Measurements from ENCODE around the gene NOLC1. TPM values are rescaled to one million over a fixed set of nuclear protein-coding genes. Genes with fewer than 3 reads are reported as not detected.

The NOLC1 gene
- total RNA-seq, 1 experiment from 2014 or later = 151 TPM

- DNase-seq (ENCODE audit: extremely low read depth, low read depth) = no peak
Observed at GRCh38 chr10:102196893-102197292, 44.7 kb downstream of the NOLC1 start.

- DNase-seq (ENCODE audit: extremely low read depth, low read depth) = no peak
Observed at GRCh38 chr10:102198027-102198426, 45.8 kb downstream of the NOLC1 start.

- DNase-seq (ENCODE audit: extremely low read depth, low read depth) = no peak
Observed at GRCh38 chr10:102200751-102201640, 48.8 kb downstream of the NOLC1 start.

GRCh38 chr10:102202386-102202785 is 50.2 kb downstream of the NOLC1 start:
- no peak for DNase-seq (ENCODE audit: extremely low read depth, low read depth)

GRCh38 chr10:102208311-102209035 is 56.3 kb downstream of the NOLC1 start:
- DNase-seq (ENCODE audit: extremely low read depth, low read depth) = no peak

GRCh38 chr10:102211615-102212299 is 59.6 kb downstream of the NOLC1 start:
- DNase-seq (ENCODE audit: extremely low read depth, low read depth) = no peak

Other genes starting within 250 kb of the NOLC1 start
- 6.6 and 7.9 TPM in 2 replicates for gene ARMH3, start 96.2 kb upstream of the NOLC1 start, total RNA-seq (2014; rRNA removed; shearing (Covaris generic))
- gene HPS6, start 87.0 kb upstream of the NOLC1 start, total RNA-seq (2014; rRNA removed; shearing (Covaris generic)) = 16.7 and 19.5 TPM in 2 replicates
- gene LDB1, start 32.0 kb upstream of the NOLC1 start, total RNA-seq (2014; rRNA removed; shearing (Covaris generic)) = 25.1 and 27.0 TPM in 2 replicates
- gene PPRC1, start 19.3 kb upstream of the NOLC1 start, total RNA-seq (2014; rRNA removed; shearing (Covaris generic)) = 24.1 and 26.4 TPM in 2 replicates
- gene ELOVL3, start 73.9 kb downstream of the NOLC1 start, total RNA-seq (2014; rRNA removed; shearing (Covaris generic)) = 0.20 TPM in 1 of 2 replicates, not detected in the other
- gene PITX3, start 89.1 kb downstream of the NOLC1 start, total RNA-seq (2014; rRNA removed; shearing (Covaris generic)) = 0.27 TPM in 1 of 2 replicates, not detected in the other
- 27.6 and 30.5 TPM in 2 replicates for gene GBF1, start 93.1 kb downstream of the NOLC1 start, total RNA-seq (2014; rRNA removed; shearing (Covaris generic))
- gene NFKB2, start 243.3 kb downstream of the NOLC1 start, total RNA-seq (2014; rRNA removed; shearing (Covaris generic)) = 51.9 and 58.6 TPM in 2 replicates

All from NCI-H460 (cell line).